HL-60/S4 treated with retinoic acid at 250 ng/mL for 4 days and 3 days (cell line): ENCODE measurements around the gene TBC1D8.

Experiments
- in situ Hi-C: fragments of 300-500 bp; cut with MboI; formaldehyde crosslinking; loops from 2 replicates; pipeline ENCODE4 v1.7.0; 2022; ENCODE audit warnings: low sequenced_read_pairs

Gene TBC1D8

DNA sequence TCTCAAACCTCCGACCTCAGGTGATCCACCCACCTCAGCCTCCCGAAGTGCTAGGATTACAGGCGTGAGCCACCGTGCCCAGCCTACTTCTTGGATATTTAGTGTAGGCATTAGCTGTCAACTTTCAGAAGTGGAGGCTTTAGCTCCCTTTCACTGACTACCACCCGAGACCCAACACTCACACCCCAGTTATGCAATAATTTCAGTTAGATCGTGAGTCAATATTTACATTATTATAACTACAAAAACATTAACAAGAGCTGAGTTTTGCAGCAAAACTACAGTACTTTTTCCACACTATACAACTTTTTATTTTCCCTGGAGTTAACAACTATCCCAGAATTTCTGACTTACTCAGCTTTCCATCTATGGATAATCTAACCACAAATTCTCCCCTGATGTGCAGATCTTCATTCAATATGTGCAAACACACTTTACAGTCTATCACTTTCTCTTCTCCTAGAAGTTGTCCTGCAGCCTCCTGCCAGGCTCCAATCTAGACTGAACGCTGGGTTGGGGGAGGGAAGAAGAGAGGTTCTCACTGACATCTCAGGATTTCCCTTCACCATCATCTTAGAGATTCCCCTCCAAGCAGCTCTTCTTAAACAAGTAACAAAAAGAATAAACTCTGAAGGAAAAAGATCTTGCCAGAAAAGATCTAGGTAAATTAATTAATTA lies 10.1 kb downstream of the TBC1D8 start:
- in situ Hi-C loops, result no loop called here

DNA sequence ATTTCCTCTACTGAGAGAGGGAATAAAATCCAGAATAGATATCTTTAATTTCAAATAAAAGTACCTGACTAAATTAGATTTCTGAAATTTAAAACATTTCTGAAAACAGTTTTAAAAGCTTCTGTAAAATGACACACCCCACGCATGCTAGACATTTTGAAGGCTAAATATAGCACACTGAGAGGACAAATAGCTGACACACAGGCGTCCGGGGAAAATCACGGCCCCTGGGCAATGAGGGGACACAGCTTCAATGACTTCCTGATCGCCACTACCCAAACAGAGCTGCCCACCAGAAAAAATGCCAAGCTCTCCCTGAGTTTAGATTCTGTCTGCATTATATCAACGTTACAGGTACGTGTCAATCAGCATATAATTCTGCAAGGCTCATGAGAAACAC lies 10.9 kb downstream of the TBC1D8 start:
- in situ Hi-C loops, result no loop called here

DNA sequence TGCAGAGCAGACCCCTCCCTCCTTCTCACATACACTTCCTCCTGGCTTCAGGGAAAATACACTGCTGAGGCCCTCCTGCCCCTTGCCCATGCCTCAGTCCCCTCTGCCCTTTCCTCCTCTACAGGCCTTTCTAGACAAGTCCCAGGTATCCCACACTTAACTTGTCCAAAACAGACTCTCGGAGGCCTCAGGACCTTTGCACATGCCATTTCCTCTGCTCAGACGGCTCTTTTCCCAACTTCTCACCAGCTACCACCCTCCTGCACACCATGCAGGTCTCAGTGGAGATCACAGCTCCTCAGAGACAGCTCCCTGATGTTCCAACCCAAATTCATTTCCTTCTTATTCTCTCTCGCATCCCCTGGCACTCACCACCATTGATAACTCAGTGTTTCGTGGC lies 11.7 kb downstream of the TBC1D8 start:
- in situ Hi-C loops, result no loop called here

DNA sequence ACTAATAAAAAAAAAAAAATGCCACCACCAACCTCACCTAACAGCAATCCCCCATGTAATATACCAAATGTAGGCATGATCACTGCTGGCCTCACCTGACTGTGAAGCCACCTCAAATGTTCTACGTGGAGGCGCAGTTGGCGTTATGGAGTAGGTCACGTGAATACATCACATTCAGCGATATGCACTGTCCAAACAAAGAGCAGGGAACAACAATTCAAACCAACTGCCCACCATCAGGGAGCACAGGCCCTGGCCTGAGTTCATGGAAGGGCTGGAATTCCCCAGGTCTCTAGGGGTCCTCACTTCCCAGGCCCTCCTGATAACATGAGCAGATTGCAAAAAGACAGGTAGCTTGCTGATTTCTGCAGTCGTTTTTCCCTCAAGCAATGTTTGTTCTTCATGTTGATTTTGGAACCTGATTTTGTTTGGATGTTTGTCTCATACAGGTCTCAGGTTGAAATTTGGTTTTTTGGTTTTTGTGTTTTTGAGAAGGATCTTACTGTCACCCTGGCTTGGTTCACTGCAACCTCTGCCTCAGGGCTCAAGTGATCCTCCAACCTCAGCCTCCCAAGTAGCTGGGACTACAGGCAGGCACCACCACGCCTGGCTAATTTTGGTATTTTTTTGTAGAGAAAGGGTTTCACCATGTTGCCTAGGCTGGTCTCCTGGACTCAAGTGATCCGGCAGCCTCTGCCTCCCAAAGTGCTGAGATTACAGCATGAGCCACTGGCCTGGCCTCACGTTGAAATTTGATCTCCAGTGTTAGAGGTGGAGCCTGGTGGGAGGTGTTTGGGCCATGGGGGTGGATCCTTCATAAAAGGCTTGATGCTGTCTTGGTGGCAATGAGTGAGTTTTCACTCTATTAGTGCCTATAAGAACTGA lies 15.5 kb downstream of the TBC1D8 start:
- in situ Hi-C loops, result no loop called here

DNA sequence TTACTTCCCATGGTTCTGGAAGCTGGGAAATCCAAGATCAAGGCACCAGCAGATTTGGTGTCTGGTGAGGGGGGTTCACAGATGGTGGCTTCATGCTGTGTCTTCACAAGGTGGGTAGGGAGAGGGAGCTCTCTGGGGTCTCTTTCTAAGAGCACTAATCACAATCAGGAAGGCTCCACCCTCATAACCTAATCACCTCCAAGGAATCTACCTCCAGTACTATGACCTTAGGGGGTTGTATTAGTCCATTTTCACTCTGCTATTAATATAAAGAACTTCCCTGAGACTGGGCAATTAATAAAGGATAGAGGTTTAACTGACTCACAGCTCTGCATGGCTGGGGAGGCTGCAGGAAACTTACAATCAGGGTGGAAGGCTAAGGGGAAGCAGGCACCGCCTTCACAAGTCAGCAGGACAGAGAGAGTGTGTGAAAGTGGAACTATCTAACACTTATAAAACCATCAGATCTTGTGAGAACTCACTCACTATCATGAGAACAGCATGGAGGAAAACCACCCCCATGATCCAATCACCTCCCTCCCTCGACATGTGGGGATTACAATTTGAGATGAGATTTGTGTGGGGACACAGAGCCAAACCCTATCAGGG lies 17.6 kb downstream of the TBC1D8 start:
- in situ Hi-C loops, result no loop called here

DNA sequence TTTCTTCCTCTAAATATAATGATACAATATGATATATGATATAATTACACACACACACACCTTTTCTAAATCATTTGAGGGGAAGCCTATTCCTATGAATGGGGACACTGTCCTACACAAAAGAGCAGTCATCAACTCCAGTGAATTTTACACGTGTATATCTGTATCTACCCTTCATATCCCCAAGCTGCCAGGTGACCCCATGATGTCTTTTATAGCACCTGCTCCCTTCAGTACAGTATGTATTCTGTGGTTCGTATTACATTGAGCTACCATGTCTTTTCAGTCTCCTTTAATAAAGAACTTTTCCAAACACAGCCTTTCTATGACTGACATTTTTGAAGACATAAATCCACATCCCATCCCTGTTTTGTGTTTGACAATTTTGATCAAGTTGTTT lies 19.0 kb downstream of the TBC1D8 start:
- in situ Hi-C loops, result no loop called here

DNA sequence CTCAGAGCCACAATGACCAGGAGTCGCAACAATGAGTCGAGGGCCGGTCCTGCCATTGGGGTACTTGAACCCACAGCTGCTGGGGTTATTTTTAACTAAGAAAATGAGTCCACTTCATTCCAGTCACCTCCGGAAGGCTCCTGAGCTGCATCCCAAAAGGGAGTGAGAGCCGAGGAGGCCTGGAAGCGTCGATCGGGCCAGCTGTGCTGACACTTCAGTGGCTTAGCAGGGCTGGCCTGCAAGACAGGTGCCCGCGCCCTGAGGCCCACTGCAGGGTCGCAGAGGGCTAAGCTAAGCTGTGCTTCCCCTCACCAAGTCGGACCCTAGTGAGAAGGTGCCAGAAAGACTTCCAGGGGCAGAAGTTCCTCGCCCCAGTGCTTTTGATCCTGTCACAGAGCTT lies 21.1 kb downstream of the TBC1D8 start:
- in situ Hi-C loops, result no loop called here

DNA sequence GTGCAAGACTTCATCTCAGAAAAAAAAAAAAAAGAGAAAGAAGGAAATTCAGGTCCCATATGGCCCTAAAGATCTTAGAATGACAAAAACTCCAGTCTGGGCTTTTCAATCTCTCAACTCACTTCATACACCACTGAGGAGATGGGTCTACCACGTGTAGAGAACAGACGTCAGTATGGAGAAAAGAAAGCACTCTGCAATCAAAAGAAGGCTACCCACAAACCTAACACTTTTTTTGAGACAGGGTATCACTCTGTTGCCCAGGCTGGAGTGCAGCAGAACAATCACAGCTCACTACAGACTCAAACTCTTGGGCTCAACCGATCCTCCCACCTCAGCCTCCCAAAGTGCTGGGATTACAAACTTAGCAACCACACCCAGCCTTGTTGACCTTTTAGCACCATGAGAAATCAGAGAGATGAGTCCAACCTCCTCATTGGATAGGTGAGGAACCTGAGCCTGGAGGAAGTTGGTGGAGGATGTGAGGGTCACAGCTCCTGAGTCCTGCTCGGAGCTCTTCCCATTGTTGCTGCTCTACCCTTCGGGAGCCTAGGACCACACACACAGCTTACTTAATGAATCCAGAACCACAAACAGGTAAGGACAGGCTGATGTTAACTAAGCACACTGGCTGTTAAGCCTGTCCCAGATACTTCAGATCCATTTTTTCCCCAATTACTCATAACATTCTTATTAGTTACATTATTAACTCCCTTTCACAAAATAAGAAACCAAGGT lies 23.7 kb downstream of the TBC1D8 start:
- in situ Hi-C loops, result no loop called here

DNA sequence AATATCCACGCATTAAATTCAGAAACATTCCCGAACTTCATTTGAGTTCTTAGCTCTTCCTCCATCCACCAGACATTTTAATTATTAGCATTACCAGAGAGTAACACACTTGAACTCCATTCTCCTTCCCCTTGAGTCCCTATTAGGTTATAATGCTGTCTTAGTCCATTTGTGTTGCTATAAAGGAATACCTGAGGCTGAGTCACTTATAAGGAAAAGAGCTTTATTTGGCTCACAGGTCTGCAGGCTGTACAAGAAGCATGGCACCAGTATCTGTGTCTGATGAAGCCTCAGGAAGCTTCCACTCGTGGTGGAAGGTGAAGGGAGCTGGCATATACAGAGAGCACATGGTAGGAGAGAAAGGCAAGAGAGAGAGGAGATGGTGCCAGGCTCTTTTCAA lies 25.4 kb downstream of the TBC1D8 start:
- in situ Hi-C loops, result no loop called here

DNA sequence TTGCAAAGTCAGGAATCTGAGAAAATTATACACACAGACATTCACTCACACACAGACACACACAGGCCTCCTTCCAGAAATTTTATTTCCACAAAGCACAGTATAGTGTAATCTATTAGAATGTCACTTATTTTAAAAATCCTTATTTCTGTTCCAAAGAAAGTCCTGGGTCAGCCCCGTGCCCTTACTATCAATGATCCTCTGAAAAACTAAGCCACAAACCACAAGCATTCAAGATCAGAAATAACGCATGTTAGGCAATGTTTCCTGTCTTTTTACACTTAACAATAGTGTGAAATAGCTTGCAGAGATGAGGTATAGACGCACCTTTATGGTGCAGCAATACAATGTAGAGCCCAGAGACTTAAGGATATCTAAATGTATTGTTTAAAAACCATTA lies 25.8 kb downstream of the TBC1D8 start:
- in situ Hi-C loops, result no loop called here

DNA sequence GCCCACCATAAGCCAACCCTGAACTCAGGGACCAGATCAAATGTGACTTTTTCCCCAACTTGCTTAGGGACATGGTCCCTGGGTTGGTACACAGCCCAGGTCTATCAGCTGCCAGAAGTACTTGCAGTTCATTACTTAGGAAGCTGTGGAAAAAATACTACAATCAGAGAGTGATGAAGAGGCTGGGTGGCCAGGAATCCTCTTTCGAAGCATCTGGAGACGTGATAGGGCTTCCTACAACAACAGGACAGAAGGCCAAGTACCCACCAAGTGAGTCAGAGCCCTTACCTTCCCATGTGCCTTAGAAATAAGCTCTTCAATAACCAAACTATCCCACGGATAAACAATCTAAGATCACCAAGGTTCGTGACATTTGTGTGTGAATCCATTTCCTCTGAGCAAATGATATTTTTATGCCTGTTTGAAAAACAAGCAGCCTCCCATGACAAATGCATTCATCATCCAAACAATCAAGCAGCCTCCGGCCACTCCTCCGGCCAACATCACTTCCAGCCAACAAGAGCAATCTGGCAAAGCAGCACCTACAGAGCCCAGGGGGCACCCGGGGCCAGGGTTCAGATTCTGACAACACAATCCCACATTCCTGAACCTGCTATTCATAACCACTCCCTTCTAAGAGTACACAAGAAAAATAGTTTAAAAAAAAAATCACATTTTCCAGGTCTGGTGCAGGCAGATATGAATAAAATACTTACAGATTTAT lies 26.4 kb downstream of the TBC1D8 start:
- in situ Hi-C loops, result no loop called here

DNA sequence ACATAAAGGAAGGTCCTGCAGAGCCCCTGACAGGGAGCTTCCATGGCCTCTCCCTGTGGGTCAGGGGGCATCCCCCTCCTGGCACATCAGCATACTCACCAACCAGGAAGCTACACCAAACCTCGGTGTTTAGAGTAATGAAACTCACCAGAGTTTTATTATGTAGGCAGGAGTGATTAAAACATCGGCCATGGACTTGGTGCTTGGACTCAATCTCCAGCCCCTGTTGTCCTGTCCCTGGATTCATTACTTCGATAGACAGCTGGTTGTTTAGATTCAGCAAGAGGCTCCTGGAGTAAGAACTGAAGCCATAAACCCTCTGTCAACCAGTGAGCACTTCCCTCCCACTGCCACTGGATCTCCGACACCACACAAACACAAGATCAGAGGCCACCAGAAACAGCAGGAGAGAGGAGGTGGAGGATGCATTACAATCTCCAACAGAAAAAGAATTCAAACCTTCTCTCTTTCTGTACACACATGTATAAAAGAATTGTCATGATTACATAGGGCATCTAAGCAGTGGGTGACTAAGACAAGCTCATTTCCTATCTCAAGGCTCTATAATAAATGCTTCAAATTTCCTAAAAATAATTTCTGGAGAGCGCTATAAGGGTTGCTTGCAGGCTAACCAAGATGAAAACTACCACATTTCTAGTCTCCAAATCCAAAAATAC lies 27.2 kb downstream of the TBC1D8 start:
- in situ Hi-C loops, result no loop called here

DNA sequence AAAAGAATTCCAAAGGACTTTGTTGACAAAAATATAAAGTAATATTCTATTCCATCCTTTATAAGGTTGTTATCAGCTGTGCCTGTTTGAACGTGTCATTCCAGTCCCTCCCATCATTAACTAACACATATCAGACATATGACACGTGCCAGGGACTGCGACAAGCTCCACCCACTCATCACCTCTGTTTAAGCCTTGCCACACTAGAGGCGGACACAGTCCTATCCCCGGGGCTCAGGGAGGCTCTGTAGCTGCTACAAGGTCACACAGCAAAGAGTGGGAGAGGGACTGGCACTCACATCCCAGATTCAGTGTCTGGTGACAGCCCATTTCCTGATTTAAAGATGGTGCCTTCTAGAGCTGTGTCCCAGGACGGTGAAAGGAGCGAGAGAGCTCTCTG lies 30.0 kb downstream of the TBC1D8 start:
- in situ Hi-C loops, result no loop called here

DNA sequence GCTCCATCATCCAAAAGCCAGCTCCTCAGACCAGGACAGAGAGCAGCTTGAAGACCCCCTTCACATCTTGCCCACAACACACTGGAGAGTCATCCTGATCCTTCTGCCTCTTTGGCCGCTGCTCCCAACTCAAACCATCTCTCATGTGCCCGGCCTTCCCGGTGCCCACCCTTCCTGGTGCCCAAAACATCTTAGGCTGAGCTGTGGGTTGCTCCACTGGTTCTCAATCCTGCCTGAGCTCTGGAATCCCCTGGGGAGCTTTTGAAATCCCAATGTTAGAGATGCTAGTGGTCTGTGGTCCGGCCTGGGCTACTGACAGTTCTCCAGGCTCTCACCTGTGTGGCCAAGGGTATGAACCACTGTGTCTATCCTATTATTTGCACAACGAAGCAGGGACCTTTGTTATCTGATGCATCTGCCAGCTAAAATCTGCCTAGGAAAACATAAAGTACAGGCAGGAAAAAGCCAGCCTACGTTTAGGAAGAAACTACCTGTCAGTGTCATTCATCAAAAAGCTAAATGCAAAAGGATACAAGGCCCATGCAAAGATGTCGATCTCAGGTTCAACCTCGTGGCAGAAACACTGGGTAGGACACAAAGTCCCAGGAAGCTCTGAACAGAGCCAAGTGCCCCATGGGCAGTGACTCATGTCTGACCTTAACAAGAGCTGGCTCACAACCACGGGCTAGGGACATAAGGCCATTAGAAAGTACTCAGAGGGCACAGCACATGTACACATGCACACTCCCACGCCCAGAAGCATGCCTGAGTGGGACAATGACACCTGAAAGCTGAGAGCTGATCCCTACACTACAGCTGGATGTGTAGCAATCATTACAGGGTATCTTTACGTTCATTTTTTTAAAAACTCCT lies 30.8 kb downstream of the TBC1D8 start:
- in situ Hi-C loops, result no loop called here

DNA sequence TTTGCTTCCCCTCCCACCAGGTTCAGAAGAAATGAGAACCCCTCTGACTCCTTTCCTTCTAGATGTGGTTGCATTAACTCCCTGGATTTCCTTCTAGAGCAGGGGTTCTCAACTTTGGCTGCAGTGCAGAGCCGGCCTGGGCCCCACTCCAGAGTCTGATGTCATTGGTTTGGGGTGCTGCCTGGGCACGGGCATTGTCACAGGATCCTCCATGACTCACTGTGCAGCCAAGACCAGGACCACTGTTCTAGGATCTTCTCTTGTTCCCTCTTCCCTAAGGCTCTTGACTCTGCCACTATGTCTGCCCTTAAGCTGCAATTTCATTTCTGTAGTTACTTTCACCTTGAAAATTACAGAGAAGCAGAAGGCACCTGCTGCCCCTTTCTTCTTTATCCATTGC lies 31.8 kb downstream of the TBC1D8 start:
- in situ Hi-C loops, result no loop called here

DNA sequence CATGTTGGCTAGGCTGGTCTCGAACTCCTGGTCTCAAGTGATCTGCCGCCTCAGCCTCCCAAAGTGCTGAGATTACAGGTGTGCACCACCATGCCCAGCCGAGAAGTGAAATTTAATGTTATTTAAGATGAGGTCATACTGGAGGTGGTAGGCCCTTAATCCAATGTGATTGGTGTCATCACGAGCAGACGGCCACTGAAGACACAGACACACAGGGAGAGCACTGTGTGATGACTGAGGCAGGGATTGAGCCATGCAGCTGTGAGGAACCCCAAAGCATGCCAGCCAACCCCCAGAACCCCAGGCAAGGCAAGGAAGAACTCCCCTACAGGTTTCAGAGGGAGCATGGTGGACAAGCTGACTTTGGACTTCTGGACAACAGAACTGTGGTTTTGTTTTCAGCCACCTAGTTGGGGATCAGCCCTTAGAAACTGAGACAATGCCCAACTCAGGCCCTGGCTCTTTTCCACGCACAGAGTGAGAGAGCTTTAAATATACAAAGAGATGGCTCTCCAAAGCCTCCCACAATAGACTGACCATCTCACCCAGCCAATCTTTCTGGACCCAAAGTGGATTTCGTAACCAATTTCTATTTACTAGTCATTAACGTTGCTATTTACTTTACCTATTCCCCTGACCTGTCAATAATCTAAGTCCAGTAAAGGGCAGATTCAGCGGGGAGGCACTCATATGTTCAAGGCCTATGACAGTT lies 34.2 kb downstream of the TBC1D8 start:
- in situ Hi-C loops, result no loop called here

DNA sequence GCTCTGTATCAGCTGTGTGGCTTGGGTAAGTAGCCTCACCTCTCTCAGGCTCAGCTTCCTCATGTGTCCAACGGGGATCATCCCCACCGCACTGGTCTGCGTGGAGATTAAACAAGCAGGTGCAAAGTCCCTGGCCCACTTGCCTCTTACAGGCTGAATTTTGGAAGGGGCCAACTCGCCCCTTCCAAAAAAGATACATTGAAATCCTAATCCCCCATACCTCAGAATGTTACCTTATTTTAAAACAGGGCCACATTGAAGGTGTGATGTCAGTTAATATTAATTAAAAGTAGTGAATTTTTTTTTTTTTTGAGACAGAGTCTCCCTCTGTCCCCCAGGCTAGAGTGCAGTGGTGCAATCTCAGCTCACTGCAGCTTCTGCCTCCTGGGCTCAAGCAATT lies 34.8 kb downstream of the TBC1D8 start:
- in situ Hi-C loops, result no loop called here

DNA sequence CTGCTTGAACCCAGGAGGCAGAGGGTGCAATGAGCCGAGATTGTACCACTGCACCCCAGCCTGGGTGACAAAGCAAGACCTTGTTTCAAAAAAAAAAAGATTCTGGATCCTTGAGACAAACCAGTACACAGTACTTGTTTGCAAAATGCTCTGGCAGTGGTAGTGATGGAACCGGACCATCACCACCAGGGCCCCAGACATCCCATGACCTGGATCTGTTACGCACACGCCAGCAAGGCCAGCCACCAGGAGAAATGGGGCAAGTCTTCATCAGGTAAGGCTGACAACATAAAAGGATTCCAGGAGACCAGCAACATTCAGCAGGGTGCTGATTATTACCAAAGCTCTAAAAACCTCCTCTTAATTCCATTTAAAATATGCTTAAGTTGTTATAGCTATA lies 35.5 kb downstream of the TBC1D8 start:
- in situ Hi-C loops, result no loop called here

DNA sequence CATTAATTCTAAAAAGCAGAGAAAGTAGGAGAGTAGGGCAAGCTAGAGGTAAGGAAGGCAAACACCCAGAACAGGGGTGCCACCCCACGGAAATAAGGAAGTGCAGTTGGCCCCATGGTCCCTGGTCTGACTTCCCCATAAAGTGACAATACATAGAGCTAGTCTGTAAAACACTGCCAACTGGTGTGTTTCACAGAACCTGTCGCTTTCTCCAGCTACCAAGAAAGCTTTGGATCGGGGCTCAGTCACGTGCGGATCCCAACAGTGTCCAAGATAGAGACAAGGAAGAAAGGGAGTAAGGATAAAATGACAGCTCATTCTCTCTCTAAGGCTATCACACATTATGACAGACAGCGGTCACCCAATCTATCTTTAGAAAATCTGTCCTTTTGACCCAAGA lies 36.4 kb downstream of the TBC1D8 start:
- in situ Hi-C loops, result no loop called here
